Mucosa of gallbladder (tissue), 1 donor: ENCODE results near the gene EIF4EBP3. TPM values are rescaled to one million over a fixed set of nuclear protein-coding genes. Genes with fewer than 3 reads are reported as not detected.
"Not testable (repeated sequence)": the region's sequence is repeated elsewhere in the genome, so short reads cannot be mapped to it uniquely, and the experiment has no call there.

Experiments used
- DNase-seq: peaks from one replicate; pipeline ENCODE4 v3.0.0-alpha.2; 2020; ENCODE audit warnings: low spot score
- total RNA-seq: library from RNA; stranded (reverse); gene quantifications from one replicate; pipeline ENCODE4 v1.2.1, GENCODE V29; 2021
- donor health status: DM: no; HTN: no; CAD: no.

Gene EIF4EBP3
- total RNA-seq, 1 donor from 2014 or later: 14.4 TPM

DNA sequence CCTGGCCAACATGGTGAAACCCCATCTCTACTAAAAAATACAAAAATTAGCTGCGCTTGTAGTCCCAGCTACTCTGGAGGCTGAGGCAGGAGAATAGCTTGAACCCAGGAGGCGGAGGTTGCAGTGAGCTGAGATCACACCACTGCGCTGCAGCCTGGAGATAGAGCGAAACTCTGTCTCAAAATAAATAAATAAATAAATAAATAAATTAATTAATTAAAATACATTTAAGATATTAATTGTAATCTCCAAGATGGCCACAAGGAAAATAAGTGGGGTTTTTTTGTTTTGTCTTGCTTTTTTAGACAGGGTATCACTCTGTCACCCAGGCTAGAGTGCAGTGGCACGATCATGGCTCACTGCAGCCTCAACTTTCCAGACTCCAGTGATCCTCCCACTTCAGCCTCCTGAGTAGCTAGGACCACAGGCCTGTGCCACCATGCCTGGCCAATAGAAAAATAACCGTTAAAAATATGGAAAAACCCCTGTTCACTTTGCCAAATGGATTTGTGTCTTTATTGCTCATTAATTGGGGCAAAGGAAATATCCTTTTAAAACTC, 31.8 kb downstream of the EIF4EBP3 start:
- DNase-seq: not testable (repeated sequence)

DNA sequence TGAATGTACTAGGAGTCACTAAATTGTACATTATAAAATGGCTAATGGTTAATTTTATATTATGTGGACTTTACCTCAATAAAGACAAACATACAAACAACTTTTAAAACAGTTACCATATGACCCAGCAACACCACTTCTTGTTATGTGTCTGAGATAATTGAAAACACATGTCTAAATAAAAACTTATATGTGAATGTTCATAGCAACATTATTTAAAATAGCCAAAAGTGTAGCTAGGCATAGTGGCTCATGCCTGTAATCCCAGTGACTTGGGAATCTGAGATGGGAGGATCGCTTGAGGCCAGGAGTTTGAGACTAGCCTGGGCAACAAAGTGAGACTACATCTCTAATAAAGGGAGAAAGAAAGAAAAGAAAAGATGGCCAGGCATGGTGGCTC, 40.0 kb downstream of the EIF4EBP3 start:
- no peak for DNase-seq

DNA sequence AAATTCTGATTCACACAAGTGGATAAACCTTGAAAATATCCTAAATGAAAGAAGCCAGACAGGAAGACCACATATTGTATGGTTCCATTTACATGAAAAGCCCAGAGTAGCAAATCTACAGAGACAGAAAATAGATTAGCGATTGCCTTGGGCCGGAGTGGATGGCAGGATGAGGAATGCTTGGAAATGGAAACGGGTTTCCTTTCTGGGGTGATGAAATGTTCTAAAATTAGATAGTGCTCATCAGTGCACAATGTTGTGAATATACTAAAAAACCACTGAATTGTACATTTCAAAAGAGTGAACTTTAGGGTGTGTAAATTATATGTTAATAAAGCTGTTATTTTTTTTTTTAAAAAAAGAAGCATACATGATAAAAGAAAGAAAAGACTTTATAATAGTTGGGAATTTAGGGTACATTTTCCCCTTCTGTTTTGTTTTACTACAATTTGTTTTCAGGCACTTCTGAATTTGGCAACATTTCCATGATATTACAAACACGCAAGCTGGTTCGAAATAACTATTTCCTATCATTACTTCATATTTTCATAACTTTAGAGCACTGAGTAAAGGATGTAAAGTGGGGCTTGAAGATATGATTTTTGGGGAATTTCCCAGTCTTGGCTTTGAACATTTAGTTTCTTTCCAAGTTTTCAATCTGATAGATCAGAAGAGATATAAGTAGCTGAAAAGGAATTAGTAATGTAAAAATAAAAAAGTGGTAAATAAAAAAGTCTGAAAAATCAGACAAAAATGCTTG, 41.0 kb downstream of the EIF4EBP3 start:
- DNase-seq: no peak

DNA sequence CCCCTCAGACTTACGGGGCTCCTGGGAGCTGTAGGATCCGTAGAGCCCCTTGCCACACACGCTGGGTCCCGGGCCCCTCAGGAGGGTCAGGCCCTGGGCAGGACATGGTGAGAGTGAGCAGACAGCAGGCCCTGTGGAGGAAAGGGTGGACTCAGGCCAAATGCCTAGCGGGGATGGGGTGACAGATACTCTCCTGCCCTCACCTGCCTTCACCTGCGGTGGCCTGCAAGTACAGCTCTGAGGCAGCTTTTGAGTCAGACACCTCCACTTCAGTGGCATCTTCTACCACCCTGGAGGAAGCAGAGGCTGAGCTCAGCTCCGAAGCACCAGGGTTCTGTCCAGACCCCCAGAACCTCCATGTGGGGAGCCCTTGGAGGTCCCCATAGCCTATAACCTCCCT, 43.4 kb downstream of the EIF4EBP3 start:
- no peak for DNase-seq

DNA sequence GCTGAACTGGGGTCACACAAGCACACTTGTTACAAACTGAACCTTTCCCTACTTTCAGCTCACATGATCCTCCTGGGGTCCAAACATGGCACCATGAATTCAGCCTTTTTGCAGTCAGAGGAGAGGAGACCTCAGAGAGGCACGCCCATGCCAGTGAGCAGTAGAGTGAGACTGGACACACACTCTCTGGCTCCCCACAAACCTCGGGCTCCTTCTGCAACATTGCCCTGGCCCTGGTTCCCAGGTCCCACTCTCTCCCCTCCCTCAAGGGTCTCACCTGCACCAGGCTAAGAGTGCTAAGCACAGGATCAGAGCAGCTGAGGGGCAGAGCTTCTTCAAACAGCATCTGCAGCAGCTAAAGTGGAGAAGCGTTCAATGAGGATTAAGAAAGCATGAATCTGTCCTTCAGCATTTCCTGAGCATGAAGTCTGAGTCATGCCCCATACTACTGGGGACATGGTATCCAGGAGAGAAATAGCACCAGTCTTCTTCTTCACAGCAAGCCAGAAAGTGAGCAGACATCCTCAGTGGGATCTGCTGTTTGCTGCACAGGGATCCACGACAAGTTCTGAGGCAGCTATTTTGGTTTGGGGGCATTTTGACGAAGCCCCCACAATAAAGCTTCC, 44.4 kb downstream of the EIF4EBP3 start:
- no peak for DNase-seq

DNA sequence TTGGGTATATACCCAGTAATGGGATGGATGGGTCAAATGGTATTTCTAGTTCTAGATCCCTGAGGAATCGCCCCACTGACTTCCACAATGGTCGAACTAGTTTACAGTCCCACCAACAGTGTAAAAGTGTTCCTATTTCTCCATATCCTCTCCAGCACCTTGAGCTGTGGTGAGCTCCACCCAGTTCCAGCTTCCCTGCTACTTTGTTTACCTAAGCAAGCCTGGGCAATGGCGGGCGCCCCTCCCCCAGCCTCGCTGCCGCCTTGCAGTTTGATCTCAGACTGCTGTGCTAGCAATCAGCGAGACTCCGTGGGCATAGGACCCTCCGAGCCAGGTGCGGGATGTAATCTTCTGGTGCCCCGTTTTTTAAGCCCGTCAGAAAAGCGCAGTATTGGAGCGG, 45.6 kb downstream of the EIF4EBP3 start:
- DNase-seq: not testable (repeated sequence)

DNA sequence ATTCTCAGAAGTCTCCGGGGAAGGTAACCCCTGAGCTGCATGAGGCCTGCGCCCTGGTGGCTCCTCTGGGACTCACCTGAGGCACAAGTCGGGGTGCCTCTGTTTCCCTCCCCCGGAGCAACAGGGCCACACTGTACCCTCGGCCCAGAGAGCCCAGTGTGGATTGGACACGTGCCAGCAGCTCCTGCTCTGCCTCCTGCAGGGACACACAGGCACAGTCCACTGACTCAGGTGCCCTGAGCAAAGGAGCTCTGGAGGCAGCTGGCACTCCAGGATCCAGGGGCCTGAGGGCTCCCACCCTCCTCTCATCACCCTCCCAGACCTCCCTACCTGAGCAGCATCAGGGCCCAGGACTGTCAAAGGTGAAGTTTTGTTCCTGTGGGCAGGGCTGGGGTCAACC, 46.7 kb downstream of the EIF4EBP3 start:
- no peak for DNase-seq

DNA sequence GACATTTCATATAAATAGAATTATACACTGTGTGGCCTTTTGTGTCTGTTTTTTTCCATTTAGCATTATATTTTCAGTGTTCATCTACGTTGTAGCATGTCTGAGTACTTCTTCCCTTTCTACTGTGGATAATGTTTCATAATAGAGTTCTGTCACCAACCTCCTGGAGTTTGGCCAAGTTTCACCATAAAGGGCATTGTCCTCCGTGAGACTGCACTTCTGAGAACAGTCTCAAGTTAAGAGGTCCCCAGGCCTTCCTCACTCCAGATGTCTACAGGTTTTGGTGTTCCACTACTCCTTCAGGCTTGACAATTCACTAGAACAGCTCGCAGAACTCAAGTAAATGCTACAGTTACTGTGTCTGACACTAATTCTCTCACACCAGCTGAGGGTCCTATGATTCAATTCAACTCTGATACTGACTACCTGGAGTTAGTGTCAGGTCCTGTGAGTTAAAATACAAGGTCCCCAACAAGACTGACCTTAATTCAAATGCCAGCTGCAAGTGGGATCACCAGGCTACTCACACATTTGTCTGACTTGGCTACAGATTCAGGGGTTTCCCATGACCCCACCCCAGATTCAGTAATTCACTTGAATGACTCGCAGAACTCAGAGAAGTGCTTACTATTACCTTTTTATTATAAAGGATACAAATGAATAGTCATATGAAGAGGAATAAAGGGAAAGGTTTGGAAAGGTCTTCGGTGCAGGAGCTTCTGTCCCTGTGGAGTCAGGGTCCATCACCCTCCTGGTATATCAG, 48.3 kb downstream of the EIF4EBP3 start:
- peak; percentile 78 for DNase-seq

DNA sequence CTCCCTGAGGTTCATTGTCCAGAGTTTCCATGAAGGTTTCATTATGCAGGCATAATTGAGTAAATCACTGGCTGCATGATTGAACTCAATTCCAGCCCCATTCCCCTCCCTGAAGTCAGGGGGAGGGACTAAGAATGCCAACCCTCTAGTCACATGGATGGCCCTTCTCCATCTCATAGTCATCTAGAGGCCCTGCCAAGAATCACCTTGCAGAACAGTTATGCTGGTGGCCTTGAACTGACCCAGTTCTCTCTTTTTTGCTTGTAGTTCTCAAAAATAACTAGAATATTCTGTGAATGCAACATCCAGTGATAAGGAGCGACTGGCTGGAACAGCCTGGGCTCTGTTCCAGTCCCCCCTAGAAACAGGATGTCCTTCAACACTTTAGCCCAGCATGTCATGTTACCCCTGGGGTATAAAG, 48.9 kb downstream of the EIF4EBP3 start:
- peak; percentile 39 for DNase-seq

DNA sequence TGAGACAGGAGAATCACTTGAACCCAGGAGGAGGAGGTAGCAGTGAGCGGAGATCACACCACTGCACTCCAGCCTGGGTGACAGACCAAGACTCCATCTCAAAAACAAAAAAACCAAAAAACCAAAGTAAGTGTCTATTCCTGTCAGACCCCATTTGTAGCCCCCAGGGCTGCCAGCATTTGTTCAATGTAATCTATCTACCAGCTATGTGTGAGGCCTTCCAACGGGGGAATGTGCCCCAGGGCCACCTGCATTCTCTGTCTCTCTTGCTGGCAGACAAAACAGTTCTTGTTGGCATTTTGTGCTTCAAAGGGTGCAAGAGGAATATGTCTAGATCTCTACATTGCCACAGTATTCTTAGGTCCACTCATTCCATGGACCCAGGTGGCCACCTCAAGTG, 51.4 kb downstream of the EIF4EBP3 start:
- no peak for DNase-seq

Other genes with a start within 250 kb of the EIF4EBP3 start
- 41.8 TPM for gene PFDN1, start 244.6 kb upstream of the EIF4EBP3 start, total RNA-seq
- 21.2 TPM for gene HBEGF, start 201.1 kb upstream of the EIF4EBP3 start, total RNA-seq
- gene SLC4A9, start 187.5 kb upstream of the EIF4EBP3 start, total RNA-seq: 0.86 TPM
- 116 TPM for gene ANKHD1, start 145.8 kb upstream of the EIF4EBP3 start, total RNA-seq
- 27.2 TPM for gene SRA1, start 9.8 kb downstream of the EIF4EBP3 start, total RNA-seq
- gene APBB3, start 16.9 kb downstream of the EIF4EBP3 start, total RNA-seq: 46.4 TPM
- gene SLC35A4, start 17.2 kb downstream of the EIF4EBP3 start, total RNA-seq: 73.8 TPM
- gene CD14, start 85.5 kb downstream of the EIF4EBP3 start, total RNA-seq: 104 TPM
- gene TMCO6, start 91.8 kb downstream of the EIF4EBP3 start, total RNA-seq: 20.6 TPM
- 73.0 TPM for gene NDUFA2, start 100.0 kb downstream of the EIF4EBP3 start, total RNA-seq
- 72.1 TPM for gene IK, start 100.2 kb downstream of the EIF4EBP3 start, total RNA-seq
- 22.1 TPM for gene WDR55, start 117.2 kb downstream of the EIF4EBP3 start, total RNA-seq
- gene DND1, start 125.9 kb downstream of the EIF4EBP3 start, total RNA-seq: 2.5 TPM
- 45.5 TPM for gene HARS1, start 143.7 kb downstream of the EIF4EBP3 start, total RNA-seq
- 30.5 TPM for gene HARS2, start 143.8 kb downstream of the EIF4EBP3 start, total RNA-seq
- 50.9 TPM for gene ZMAT2, start 152.8 kb downstream of the EIF4EBP3 start, total RNA-seq
- 0.06 TPM for gene PCDHA1, start 238.5 kb downstream of the EIF4EBP3 start, total RNA-seq
- gene PCDHA2, start 247.2 kb downstream of the EIF4EBP3 start, total RNA-seq: 0.20 TPM